Raji (cell line): ENCODE data around the gene LAPTM5.

Experiments used
- POLR2A ChIP-seq: IDR thresholded peaks from 2 replicates; pipeline ENCODE4 v1.6.1; 2011; ENCODE audit warnings: low read depth, low read length, control low read depth; ENCODE audit not compliant: insufficient read depth

Gene LAPTM5

DNA sequence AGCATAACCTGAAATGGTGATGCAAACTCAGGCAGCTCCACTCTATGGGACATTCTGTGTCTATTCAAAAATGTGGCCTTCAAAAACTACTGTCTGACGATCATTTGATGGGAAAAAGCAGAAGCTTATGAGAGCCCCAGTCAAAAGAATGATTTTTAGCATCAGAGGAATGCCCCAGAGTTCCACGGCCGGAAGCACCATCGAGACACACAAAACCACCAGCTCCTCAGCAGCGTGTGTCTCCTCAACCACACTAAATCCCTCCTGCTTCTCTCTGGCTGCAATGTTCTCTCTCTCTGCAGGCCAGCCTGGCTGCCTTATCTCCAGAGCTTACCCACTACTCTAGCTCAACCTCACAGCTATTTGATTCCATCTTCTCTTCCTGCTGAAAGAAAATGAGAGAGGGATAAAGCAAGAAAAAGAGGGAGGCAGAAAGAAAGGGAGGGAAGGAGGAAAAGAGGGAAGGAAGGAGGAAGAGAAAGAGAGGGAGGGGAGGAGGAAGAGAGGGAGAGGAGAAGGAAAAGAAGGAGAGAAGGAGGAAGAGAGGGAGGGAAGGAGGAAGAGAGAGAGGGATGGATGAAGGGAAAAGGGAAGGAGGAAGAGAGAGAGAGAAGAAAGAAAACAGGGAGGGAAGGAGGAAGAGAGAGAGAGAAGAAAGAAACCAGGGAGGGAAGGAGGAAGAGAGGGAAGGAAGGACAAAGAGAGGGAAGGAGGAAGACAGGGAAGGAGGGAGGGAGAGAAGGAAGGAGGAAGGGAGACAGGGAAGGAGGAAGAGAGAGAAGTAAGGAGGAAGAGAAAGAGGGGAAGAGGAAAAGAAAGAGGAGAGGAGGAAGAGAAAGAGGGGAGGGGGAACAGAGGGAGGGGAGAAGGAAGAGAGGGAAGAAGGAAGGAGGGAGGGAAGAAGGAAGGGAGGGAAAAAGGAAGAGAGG lies 33.5 kb upstream of the LAPTM5 start:
- TF ChIP-seq POLR2A, result no peak

DNA sequence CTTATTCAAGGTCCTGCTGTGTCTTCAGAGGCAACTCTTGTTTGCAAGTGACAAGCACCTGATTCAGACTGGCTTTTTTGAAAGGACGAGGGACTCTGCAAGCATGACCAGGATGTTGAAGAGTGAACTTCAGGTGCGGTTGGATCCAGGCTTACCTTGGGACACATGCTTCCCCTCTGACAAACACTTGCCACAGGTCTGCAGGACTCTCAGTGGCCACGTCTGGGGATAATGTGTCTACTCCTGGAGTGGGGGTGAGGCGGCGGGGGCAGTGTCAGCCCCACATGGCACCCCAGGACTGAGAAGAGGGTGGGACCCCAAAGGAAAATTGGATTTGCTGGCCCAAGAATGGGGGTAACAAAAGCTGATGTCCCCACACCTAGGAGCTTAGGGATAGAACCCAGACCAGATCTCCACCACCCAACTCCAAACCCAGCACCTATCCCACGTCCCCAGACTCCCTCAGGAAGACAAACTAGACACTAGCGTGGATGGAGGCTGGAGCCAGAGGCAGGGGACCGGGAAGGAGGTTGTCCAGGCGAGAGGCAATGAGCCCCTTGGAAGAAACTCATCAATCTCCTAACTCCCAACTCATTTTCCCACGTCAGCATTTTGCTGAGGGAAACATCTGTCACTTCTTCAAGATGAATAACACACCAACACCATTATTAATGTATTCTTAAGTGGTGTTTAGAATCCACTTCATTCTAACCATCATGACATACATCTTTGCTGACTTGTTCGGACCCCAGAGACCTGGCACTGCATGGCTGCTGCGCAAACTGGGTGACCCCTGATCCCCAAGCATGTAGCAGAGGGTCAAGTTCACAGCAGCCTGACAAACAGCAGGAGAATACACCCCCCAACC lies 32.0 kb upstream of the LAPTM5 start:
- TF ChIP-seq POLR2A, result no peak

DNA sequence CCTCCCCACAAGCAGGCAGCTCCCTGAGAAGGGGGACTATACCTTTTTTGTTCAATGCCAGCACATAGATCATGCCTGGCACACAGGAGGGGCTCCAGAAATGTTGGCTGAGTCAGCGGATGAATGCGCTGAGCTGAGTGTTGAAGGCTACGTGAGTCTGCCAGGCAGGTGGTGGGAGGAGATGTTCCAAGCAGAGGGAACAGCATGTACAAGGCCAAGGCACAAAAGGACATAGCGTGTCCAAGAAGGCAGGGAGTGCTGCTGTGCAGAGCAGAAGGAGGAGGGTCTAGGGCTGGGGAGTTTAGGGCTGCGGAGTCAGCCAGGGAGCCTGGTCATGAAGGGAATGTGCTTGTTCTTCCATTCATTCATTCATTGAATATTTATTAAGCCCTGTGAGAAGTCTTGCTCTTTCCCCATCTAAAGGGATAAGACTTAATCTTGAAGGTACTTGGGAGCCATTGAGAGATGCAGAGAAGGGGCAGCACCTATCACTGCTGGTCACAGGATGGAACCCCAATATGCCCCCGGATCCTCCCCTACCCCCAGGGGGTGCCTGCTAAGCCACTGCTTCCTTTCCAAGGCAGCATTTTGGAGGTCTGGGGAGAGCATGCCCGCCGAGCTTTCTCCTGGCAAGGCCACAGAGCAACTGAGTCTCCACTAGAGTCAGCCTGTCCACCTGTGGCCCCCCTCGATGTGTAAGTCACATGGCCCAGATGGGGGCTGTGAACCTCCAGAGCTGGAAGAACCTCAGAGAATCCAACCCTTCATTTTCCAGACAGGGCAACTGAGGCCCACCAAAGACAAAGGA lies 31.2 kb upstream of the LAPTM5 start:
- no peak for TF ChIP-seq POLR2A

DNA sequence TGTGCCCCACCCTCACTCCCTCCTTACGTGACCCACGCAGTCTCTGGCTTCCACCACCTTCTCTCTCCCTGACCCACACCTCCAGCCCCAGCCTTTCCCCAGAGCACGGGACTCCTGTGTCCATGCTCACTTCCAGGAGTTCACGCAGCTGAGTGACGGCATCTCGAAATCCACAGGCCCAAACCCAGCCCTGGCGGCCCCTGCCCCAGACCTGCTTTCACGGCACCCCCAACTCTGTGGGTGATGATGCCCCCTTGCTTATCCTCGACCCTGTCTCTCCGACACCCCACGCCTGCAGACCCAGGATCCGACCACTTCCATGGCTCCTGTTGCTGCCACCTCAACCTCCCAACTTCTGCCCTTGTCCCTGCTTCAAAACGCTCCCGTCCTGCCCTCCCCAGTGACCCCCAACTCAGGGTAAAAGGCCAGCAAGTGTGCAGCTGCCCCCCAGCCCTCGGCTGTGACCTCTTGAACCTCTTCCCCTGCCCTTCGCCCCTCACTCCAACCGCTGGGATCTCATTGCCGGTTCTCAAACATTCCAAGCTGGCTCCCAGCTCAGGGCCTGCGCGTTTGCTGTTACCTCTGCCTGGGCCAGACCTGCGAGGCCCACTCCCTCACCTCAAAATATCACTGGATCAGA lies 30.4 kb upstream of the LAPTM5 start:
- TF ChIP-seq POLR2A, result no peak

DNA sequence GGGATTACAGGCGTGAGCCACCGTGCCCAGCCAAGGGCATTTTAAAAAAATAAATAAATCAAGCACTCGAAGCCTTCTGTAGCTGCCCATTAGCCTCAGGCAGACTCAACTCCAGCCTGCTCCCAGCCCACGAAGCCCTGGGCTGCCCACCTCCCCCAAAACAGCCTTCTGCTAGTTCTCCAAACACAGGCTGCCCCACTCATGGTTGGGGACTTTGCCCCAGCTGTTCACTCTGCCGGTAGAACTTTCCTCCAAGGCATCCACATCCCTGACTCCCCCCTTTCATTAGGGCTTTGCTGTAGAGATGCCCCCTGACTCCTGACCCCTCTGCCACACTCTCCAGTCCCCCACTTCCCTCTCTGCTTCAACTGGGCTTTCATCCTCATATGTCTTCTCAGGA lies 29.7 kb upstream of the LAPTM5 start:
- TF ChIP-seq POLR2A, result no peak

DNA sequence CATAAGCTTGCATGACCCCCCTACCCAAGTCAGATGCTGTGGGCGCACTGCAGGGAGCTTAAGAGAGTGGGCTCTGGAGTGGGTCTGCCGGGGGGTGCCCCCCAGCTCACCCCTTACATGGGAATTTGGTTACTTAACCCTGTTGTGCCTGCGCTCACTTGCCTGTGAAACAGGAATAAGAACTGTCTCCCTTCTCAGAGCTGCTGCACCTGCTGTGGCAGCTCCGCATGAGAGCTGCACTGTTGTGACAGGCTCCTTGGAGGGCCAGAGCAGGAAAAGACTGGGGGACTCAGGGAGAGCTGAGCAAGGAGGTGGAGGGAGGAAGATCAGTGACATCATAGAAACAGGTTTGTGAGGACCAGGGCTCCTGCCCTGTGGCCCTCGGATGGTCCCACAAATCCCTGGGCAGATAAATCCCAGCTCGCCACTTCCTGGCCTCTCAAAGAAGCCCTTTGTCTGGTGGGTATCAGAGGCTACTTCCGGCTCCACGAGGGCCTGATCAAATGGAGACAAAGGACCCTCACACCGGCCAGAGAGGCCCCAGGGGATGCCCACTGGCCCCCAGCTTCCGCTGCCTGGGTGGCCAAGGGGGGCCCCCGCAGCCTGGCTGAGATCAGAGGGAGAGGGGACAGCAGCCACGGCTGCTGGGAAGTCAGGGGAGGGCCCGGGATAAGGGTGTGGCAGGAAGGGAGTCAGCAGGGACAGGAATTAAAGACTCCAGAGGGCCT lies 28.9 kb upstream of the LAPTM5 start:
- no peak for TF ChIP-seq POLR2A

DNA sequence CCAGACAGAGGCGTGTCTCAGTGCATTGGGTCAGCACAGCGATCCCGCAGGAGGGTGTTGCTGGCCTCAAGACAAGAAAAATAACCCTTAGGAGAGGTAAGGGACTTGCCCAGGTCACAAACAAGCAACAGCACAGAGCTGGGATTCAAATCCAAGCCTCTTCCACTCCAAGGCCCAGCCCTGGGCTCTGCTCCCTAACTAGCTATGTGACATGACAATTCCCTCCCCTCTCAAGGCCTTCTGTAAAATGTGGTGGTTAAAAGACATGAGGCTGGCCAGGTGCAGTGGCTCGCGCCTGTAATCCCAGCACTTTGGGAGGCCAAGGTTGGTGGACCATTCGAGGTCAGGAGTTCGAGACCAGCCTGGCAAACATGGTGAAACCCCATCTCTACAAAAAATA lies 28.1 kb upstream of the LAPTM5 start:
- TF ChIP-seq POLR2A, result no peak

DNA sequence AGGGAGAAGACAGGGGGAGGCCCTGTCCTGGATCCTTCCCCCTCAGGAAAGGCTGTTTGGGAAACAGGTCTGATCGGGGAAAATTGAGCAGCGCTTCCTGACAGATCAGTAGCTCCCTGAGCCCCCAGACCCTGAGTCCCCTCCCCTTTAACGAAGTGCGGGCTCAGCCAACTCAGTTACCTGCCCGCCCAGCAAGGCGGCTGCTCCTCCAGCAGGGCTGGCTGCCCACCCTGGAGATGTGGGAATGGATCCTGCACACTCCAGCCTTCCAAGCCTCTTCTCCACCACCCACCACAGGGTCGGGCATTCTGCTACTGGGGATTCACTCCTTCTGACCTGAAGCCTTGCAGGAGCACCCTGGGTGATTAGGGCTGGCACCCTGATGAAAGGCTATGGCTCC lies 27.6 kb upstream of the LAPTM5 start:
- no peak for TF ChIP-seq POLR2A

DNA sequence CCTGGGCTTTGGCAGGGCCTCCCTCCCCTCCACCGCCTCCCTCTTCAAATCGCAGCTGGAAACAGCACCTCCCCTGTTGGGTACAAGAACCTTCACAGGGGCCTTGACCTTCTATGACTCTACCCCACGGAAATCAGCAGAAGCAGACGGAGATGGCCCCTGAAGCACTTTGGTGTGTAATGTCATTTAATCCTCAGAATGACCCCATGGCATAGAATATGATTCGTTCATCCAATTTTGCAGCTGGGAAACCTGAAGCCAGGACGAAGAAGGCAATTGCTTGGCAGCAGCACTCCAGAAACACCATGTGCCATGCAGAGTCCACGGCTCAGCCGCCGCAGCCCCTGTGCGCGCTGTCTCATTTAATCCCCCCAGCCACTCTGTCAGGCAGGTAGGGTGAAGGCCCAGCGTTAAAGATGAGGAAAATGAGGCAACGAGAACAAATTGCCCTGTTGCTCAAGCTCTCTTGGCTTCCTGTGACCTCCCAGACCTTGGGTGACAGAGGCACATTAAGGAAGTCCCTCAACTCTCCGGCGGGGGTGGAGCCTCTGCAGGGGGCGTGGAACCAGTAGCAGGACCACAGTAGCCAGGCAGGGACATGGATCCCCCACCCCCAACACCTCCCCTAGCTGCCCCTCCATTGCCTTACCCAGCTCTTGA lies 25.8 kb upstream of the LAPTM5 start:
- no peak for TF ChIP-seq POLR2A

DNA sequence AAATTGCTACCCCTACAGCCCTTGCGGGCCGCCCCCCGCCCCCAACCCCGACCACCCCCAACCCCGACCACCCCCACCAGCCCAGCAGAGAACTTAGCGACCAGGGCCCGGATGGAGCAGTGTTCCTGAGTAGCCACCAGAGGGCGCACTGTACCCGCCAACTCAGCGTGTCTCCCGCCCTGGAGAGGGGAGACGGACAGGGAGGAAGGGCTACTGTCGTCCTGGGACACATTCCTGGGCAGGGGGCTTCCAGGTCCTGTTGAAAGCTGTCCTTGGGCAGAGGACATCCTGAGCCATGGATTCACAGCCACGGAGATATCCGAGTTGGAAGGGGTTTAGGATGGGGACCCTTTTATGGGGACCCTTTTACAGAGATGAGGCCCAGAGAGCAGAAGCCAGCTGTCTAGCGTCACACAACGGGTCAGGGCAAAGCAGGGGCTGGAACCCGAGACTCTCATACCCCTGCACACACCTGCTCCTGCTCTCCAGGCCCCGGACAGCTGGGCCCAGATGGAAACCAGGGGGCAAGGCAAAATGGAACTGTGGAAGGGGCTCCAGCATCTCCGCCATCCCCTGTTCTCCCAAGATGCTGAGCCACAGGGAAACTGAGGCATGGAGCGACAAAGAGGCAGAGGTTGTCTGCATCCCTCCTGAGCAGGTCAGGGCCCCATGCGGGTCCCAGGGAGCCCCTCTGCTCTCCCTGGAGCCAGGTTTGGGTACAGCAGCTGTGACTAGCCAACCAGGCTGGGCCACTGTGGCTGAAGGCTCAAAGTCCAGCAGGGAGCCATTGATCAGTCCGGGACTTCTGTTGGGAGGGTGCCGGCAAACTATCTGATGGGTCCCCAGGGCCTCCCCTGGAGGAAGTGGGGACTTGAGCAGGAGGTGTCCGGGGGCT lies 25.0 kb upstream of the LAPTM5 start:
- no peak for TF ChIP-seq POLR2A

DNA sequence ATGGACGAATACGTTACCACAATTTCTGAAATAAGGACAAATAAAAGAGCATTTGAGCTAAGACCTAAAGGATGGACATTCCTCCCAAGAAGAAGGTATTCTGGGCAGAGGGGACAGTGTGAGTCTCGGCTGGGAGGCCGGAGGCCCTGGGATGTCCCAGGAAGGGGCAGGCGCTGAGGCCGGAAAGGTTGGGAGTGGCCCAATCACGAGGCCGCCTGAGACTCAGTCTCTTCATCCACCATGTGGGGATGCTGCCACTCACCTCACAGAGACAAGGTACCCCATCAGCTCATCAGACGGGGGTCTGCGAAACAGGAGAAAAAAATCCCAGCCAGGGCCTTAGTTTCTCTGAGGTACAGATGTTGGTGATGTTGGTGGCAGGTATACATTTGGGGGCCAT lies 24.3 kb upstream of the LAPTM5 start:
- no peak for TF ChIP-seq POLR2A

DNA sequence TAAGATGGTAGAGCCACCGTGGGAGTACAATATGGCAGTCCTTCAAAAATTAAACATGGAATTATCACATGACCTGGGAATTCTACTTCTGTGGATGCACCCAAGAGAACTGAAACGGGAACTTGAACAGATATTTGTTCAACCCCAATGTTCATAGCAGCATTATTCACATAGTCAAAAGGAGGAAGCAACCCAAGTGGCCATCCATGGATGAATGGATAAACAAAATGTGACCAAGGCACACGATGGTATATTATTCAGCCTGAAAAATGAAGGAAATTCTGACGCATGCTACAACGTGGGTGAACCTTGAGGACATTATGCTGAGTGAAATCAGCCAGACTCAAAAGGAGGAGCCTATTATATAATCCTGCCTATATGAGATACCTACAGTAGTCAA lies 22.8 kb upstream of the LAPTM5 start:
- no peak for TF ChIP-seq POLR2A
